Measurements from ENCODE around the gene MCOLN2. TPM values are rescaled to one million over a fixed set of nuclear protein-coding genes. Genes with fewer than 3 reads are reported as not detected.

MCOLN2 gene
- total and polyA plus RNA-seq, 2 donors (not counting 1 experiment from before 2014, with no cell fraction given) = 23.9 to 25.8 TPM

- CTCF ChIA-PET = interaction anchor here (1.2 to 1.3 kb wide), 3 partner anchors 16 to 326 kb away, joined by 3 to 4 read pairs (median 4); no protein-coding TSS in a partner anchor
- no peaks in the 10 kb centered on the region for H3K9me3 Mint-ChIP-seq (ENCODE audit: insufficient read depth)
- intact Hi-C loops (cut with micrococcal nuclease) = no loop called here
- no peaks in the 10 kb centered on the region for H3K4me1 Mint-ChIP-seq
- Histone ChIP-seq H3K36me3 (replicated peaks in 1 of 2; ENCODE audit: control extremely low read depth in 1 of 2, control insufficient read depth in 1 of 2, extremely low read depth in 1 of 2, insufficient read depth in 2 of 2, low read length in 1 of 2) (peaks cover 0 to 5% of the 10 kb centered on the region in 2 experiments), H2AFZ (ENCODE audit: insufficient read depth, low read depth, low read length, poor library complexity, severe bottlenecking) (no peak overlapping the region), H3K9me3 (ENCODE audit: control extremely low read depth in 1 of 3, control insufficient read depth in 2 of 3, insufficient read depth in 1 of 3, low read length in 2 of 3) (no peaks in the 10 kb centered on the region), H3K9ac (ENCODE audit: low read length) (no peak overlapping the region), H3K79me2 (ENCODE audit: control insufficient read depth, insufficient read depth, low read length) (no peaks in the 10 kb centered on the region), H4K20me1 (ENCODE audit: control insufficient read depth, insufficient read depth, low read length, poor library complexity, severe bottlenecking) (no peaks in the 10 kb centered on the region), H3K4me1 (ENCODE audit: control insufficient read depth in 2 of 2, insufficient read depth in 2 of 2, low read length in 2 of 2) (no peaks in the 10 kb centered on the region), H3K4me2 (replicated peaks; ENCODE audit: low read depth, low read length, poor library complexity, severe bottlenecking) (no peak overlapping the region), H3K4me3 (ENCODE audit: control extremely low read depth in 1 of 5, extremely low read depth in 1 of 5, insufficient read depth in 1 of 5, low read depth in 2 of 5, low read length in 4 of 5) (no peak overlapping the region), H3K27me3 (replicated peaks in 1 of 4; ENCODE audit: control extremely low read depth in 1 of 4, control insufficient read depth in 3 of 4, insufficient read depth in 4 of 4, low read length in 3 of 4) (no peaks in the 10 kb centered on the region), H3K27ac (ENCODE audit: low read length in 2 of 2) (no peak overlapping the region)
- no peak overlapping the region for H3K4me3 Mint-ChIP-seq
- ATAC-seq (ENCODE audit: low read depth) (no peak), DNase-seq (no peak)
- POLR2A ChIA-PET = no interaction called here
- H3K27ac Mint-ChIP-seq = no peak overlapping the region
- no peaks in the 10 kb centered on the region for H3K27me3 Mint-ChIP-seq
- WGBS (ENCODE audit: insufficient coverage) = 94% methylated on average over 3 of the region's 4 CpGs
- TF ChIP-seq EZH2 (IDR thresholded peaks at IDR 0.05; ENCODE audit: borderline replicate concordance, insufficient read depth, low read depth, low read length, poor library complexity, severe bottlenecking) = no peak
- no peak for TF ChIP-seq CTCF (IDR thresholded peaks at IDR 0.05)
Measured at GRCh38 chr1:84928979-84929378, 67.9 kb downstream of the MCOLN2 start.

- H3K27ac Mint-ChIP-seq = no peak overlapping the region
- H3K27me3 Mint-ChIP-seq = peaks cover 8% of the 10 kb centered on the region
- H2AFZ ChIP-seq (ENCODE audit: insufficient read depth, low read depth, low read length, poor library complexity, severe bottlenecking) = no peak overlapping the region
- ATAC-seq (ENCODE audit: low read depth) (no peak), DNase-seq (no peak)
- H4K20me1 ChIP-seq (ENCODE audit: control insufficient read depth, insufficient read depth, low read length, poor library complexity, severe bottlenecking) = no peaks in the 10 kb centered on the region
- CTCF ChIA-PET = interaction anchor here (1.2 to 3.2 kb wide), 2 partner anchors 13 to 21 kb away, joined by 3 to 11 read pairs; no protein-coding TSS in a partner anchor
- no peaks in the 10 kb centered on the region for H3K4me1 ChIP-seq (ENCODE audit: control insufficient read depth in 2 of 2, insufficient read depth in 2 of 2, low read length in 2 of 2)
- POLR2A ChIA-PET = no interaction called here
- peaks cover 0 to 3% (median 0%) of the 10 kb centered on the region in 4 experiments for H3K27me3 ChIP-seq (replicated peaks in 1 of 4; ENCODE audit: control extremely low read depth in 1 of 4, control insufficient read depth in 3 of 4, insufficient read depth in 4 of 4, low read length in 3 of 4)
- H3K4me3 ChIP-seq (ENCODE audit: control extremely low read depth in 1 of 5, extremely low read depth in 1 of 5, insufficient read depth in 1 of 5, low read depth in 2 of 5, low read length in 4 of 5) = no peak overlapping the region
- H3K9me3 Mint-ChIP-seq (ENCODE audit: insufficient read depth) = no peaks in the 10 kb centered on the region
- no peak overlapping the region for H3K4me2 ChIP-seq (replicated peaks; ENCODE audit: low read depth, low read length, poor library complexity, severe bottlenecking)
- H3K36me3 ChIP-seq (replicated peaks in 1 of 2; ENCODE audit: control extremely low read depth in 1 of 2, control insufficient read depth in 1 of 2, extremely low read depth in 1 of 2, insufficient read depth in 2 of 2, low read length in 1 of 2) = no peaks in the 10 kb centered on the region
- H3K4me3 Mint-ChIP-seq = no peak overlapping the region
- no peaks in the 10 kb centered on the region for H3K4me1 Mint-ChIP-seq
- no peaks in the 10 kb centered on the region for H3K9me3 ChIP-seq (ENCODE audit: control extremely low read depth in 1 of 3, control insufficient read depth in 2 of 3, insufficient read depth in 1 of 3, low read length in 2 of 3)
- no peaks in the 10 kb centered on the region for H3K79me2 ChIP-seq (ENCODE audit: control insufficient read depth, insufficient read depth, low read length)
- H3K27ac ChIP-seq (ENCODE audit: low read length in 2 of 2) = no peak overlapping the region
- TF ChIP-seq CTCF (IDR thresholded peaks at IDR 0.05) (no peak), EZH2 (IDR thresholded peaks at IDR 0.05; ENCODE audit: borderline replicate concordance, insufficient read depth, low read depth, low read length, poor library complexity, severe bottlenecking) (no peak)
- intact Hi-C loops (cut with micrococcal nuclease) = no loop called here
- 100% methylated on average over 1 of the region's 3 CpGs for WGBS (ENCODE audit: insufficient coverage)
- H3K9ac ChIP-seq (ENCODE audit: low read length) = no peak overlapping the region
Measured at GRCh38 chr1:84923317-84923716, 73.6 kb downstream of the MCOLN2 start.

Data from B cell (primary cell).